OCI-LY7 (cell line): ENCODE data around the gene RSAD1. TPM values are rescaled to one million over a fixed set of nuclear protein-coding genes. Genes with fewer than 3 reads are reported as not detected.

Experiments
- BruUV-seq: library from RNA; stranded (reverse); fragments of 400-500 nt; replicated peaks from 2 replicates; lab custom pipeline; 2021; lab: Mats Ljungman, UMichigan
- CTCF ChIA-PET: fragments of 300-600 bp; sonication (Branson Sonifier 250); formaldehyde crosslinking; loops from one replicate; lab custom pipeline; 2022; ENCODE audit warnings: antibody characterized with exemption; ENCODE audit not compliant: unreplicated experiment; lab: Charles Lee
- POLR2A ChIA-PET: fragments of 300-600 bp; sonication (Branson Sonifier 250); formaldehyde crosslinking; loops from one replicate; lab custom pipeline; 2022; ENCODE audit warnings: antibody characterized with exemption; lab: Charles Lee
- DNase-seq: peaks from one replicate; pipeline ENCODE4 v3.0.0-alpha.2; 2015; ENCODE audit warnings: low spot score
- H2AFZ ChIP-seq: fragments of 200-600 bp; sonication (generic), shearing (Covaris generic); 2 replicates; pipeline ENCODE4 v1.6.1; 2014; ENCODE audit warnings: mild to moderate bottlenecking, antibody characterized with exemption, low read length, moderate library complexity
- H3K27ac ChIP-seq: fragments of 200-600 bp; sonication (generic); 2 replicates; pipeline ENCODE4 v1.5.1; 2014; ENCODE audit warnings: mixed run types, low read depth, mild to moderate bottlenecking, moderate library complexity, low read length, inconsistent platforms; ENCODE audit not compliant: poor library complexity, severe bottlenecking
- H3K36me3 ChIP-seq: fragments of 200-600 bp; sonication (generic); 2 replicates; pipeline ENCODE4 v1.6.1; 2014; ENCODE audit warnings: mild to moderate bottlenecking, antibody characterized with exemption, low read length, moderate library complexity, mixed read lengths; ENCODE audit not compliant: insufficient read depth
- H3K4me1 ChIP-seq: fragments of 200-600 bp; sonication (generic); 2 replicates; pipeline ENCODE4 v1.5.1; 2014; ENCODE audit warnings: mild to moderate bottlenecking, low read length; ENCODE audit not compliant: insufficient read depth, poor library complexity, severe bottlenecking
- H3K4me2 ChIP-seq: fragments of 200-600 bp; sonication (generic); 2 replicates; pipeline ENCODE4 v1.6.1; 2014; ENCODE audit warnings: mild to moderate bottlenecking, low read length
- H3K4me3 ChIP-seq: fragments of 200-600 bp; sonication (generic); 2 replicates; pipeline ENCODE4 v1.5.1; 2014; ENCODE audit warnings: mild to moderate bottlenecking, low read depth, low read length; ENCODE audit not compliant: poor library complexity, severe bottlenecking
- H3K79me2 ChIP-seq: fragments of 200-600 bp; sonication (generic); 2 replicates; pipeline ENCODE4 v1.6.1; 2016; ENCODE audit warnings: low read depth, mild to moderate bottlenecking, low read length, moderate library complexity, mixed read lengths; ENCODE audit not compliant: insufficient read depth
- H3K9me2 ChIP-seq: fragments of 200-600 bp; sonication (generic); 2 replicates; pipeline ENCODE4 v1.6.1; 2016; ENCODE audit warnings: mild to moderate bottlenecking, low read length, mixed read lengths; ENCODE audit not compliant: insufficient read depth
- H3K9me3 ChIP-seq: fragments of 200-600 bp; sonication (generic); 2 replicates; pipeline ENCODE4 v1.6.1; 2014; ENCODE audit warnings: mild to moderate bottlenecking, mixed run types, low read length, mixed read lengths
- H4K20me1 ChIP-seq: fragments of 200-600 bp; sonication (generic); 2 replicates; pipeline ENCODE4 v1.6.1; 2014; ENCODE audit warnings: mild to moderate bottlenecking, antibody characterized with exemption, low read length, moderate library complexity, mixed read lengths; ENCODE audit not compliant: insufficient read depth
- CTCF ChIP-seq: fragments of 200-600 bp; sonication (generic); conservative IDR thresholded peaks from 2 replicates; pipeline ENCODE4 v1.5.1; 2014; ENCODE audit warnings: mild to moderate bottlenecking, antibody characterized with exemption, low read length, moderate library complexity, mixed read lengths
- EZH2phosphoT487 ChIP-seq: fragments of 200-600 bp; sonication (generic); IDR thresholded peaks from 2 replicates; pipeline ENCODE4 v1.6.1; 2018; ENCODE audit warnings: low read depth, borderline replicate concordance, mild to moderate bottlenecking, mixed run types, antibody characterized with exemption, low read length, moderate library complexity, mixed read lengths
- intact Hi-C: fragments of 100-400 bp; cut with micrococcal nuclease; formaldehyde crosslinking; loops from one replicate; pipeline ENCODE4 v1.10.0; 2022; ENCODE audit not compliant: unreplicated experiment
- total RNA-seq, 2 experiments: library from RNA; depleted of rRNA in 1 of 2; stranded (reverse); fragments of >200 nt in 1 of 2; shearing (Covaris generic) in 1 of 2; gene quantifications; 2 replicates each; pipeline ENCODE4 v1.2.3, GENCODE V29; 2014 to 2022

RSAD1 gene
- total RNA-seq, 2 experiments from 2014 or later = 22.6 to 27.9 TPM

GRCh38 chr17:50464121-50464520 is 14.5 kb upstream of the RSAD1 start:
- DNase-seq = no peak
- Histone ChIP-seq H2AFZ (no peak overlapping the region), H4K20me1 (no peaks in the 10 kb centered on the region), H3K36me3 (no peaks in the 10 kb centered on the region), H3K9me3 (no peaks in the 10 kb centered on the region), H3K27ac (no peak overlapping the region), H3K4me1 (peaks cover 3% of the 10 kb centered on the region), H3K4me3 (no peak overlapping the region), H3K79me2 (no peaks in the 10 kb centered on the region), H3K9me2 (no peaks in the 10 kb centered on the region), H3K4me2 (no peak overlapping the region)
- ChIA-PET POLR2A (no interaction called here), CTCF (no interaction called here)
- intact Hi-C loops = no loop called here
- TF ChIP-seq CTCF (no peak), EZH2phosphoT487 (no peak)
- no TSS peak for BruUV-seq

GRCh38 chr17:50464736-50465135 is 13.9 kb upstream of the RSAD1 start:
- ChIA-PET POLR2A (no interaction called here), CTCF (no interaction called here)
- Histone ChIP-seq H2AFZ (no peak overlapping the region), H3K36me3 (no peaks in the 10 kb centered on the region), H3K27ac (no peak overlapping the region), H3K9me2 (no peaks in the 10 kb centered on the region), H3K9me3 (no peaks in the 10 kb centered on the region), H3K4me3 (no peak overlapping the region), H3K79me2 (no peaks in the 10 kb centered on the region), H4K20me1 (no peaks in the 10 kb centered on the region), H3K4me2 (no peak overlapping the region), H3K4me1 (peaks cover 3% of the 10 kb centered on the region)
- BruUV-seq = no TSS peak
- no peak for TF ChIP-seq EZH2phosphoT487
- TF ChIP-seq CTCF = no peak
- intact Hi-C loops = no loop called here
- DNase-seq = no peak

GRCh38 chr17:50465171-50465570 is 13.5 kb upstream of the RSAD1 start:
- H3K9me3 ChIP-seq = no peaks in the 10 kb centered on the region
- H2AFZ ChIP-seq = no peak overlapping the region
- no peaks in the 10 kb centered on the region for H3K36me3 ChIP-seq
- H3K4me1 ChIP-seq = peaks cover 3% of the 10 kb centered on the region
- no peaks in the 10 kb centered on the region for H3K9me2 ChIP-seq
- ChIA-PET CTCF (no interaction called here), POLR2A (no interaction called here)
- no peak overlapping the region for H3K4me3 ChIP-seq
- no peak for DNase-seq
- H4K20me1 ChIP-seq = no peaks in the 10 kb centered on the region
- intact Hi-C loops = no loop called here
- H3K4me2 ChIP-seq = no peak overlapping the region
- TF ChIP-seq EZH2phosphoT487 (no peak), CTCF (no peak)
- H3K79me2 ChIP-seq = no peaks in the 10 kb centered on the region
- H3K27ac ChIP-seq = no peak overlapping the region
- BruUV-seq = no TSS peak
